Stimulated activated CD8-positive, alpha-beta memory T cell treated with anti-CD3 and anti-CD28 coated beads, Interleukin-15, amount 100 ng/mL, for 1 hour (primary cell): ENCODE measurements around the gene DCLRE1C.
A peak's percentile ranks its signal among the peaks of the same experiment; 100 is the strongest.
"Not testable (repeated sequence)": the region's sequence is repeated elsewhere in the genome, so short reads cannot be mapped to it uniquely, and the experiment has no call there.

Source experiments
- DNase-seq: peaks from one replicate; pipeline ENCODE4 v3.0.0-alpha.2; 2020; ENCODE audit warnings: low read depth

DCLRE1C gene

GRCh38 chr10:14954001-14954770 lies at the start of gene DCLRE1C:
Gene DCLRE1C, minus strand, starts transcription at chr10:14954096. Its CDS starts 86 bp downstream, at chr10:14954010.
- peak; percentile 74 for DNase-seq

- no peak for DNase-seq
Measured at GRCh38 chr10:14995964-14996565, 42.2 kb upstream of the DCLRE1C start.

- DNase-seq, result not testable (repeated sequence)
Measured at GRCh38 chr10:14993500-14994455, 39.9 kb upstream of the DCLRE1C start.

DNA sequence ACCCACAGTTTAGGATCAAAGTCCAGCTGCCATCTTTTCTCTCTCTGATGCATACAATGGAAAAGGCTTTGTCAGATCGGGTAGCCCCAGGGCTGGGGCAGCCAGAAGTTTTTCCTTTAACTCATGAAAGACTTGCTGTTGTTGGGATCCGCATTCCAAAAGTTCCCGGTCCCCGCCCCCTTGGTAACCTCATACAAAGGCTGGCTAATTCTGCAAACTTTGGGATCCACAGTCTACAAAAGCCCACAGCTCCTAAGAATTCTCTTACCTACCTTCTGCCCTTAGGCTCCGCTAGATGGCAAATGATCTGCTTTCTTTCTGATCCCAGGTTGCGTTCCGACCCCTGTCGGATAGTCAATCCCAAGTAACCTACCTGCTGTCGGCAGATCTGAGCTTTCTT lies 38.4 kb upstream of the DCLRE1C start:
- DNase-seq, result not testable (repeated sequence)

DNA sequence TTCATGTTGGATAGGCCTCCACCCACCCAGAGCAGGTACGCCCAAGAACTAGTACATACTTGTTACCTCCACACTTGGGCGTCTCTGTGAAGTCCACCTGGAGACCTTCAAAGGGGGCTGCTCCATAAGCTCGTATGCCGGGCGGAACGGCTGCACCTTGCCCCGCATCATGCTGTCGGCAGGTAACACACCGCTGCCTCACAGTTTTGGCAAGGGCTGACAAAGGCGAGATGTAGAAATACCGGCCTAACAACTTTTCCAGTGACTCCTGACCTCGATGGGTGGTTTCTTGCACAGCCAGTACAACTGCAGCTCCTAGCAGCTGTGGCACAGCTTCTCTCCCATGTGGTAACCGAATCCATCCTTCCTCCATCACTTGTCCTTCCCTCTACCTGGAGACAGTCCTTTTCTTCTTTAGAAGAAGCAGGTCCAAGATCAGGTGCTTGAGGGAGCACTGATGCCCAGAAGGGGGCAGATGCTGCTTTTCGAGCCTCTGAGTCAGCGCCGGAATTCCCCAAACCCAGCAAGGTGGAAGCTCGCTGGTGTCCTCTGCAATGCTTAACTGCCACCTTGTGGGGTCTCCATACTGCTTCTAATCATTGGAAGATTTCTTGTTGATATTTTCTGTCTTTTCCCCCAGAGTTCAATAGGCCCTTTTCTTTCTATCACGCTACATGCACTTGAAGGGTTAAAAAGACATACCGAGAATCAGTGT lies 37.3 kb upstream of the DCLRE1C start:
- not testable (repeated sequence) for DNase-seq

DNA sequence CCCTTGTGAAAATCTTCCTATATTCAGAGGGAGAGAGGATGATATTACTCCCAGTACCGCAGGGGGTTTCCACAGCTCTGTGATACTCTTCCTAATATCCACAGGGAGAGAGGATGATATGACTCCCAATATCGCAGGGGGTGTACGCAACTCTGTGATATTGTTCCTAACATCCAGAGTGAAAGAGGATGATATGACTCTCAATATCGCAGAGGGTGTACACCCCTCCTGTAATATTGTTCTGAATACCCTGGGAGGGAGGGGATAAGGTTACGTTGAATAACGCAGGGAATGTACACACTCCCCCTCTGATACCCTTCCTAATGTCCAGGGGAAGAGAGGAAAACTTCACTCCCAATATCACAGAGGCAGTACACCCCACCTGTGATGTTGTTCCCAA lies 35.7 kb upstream of the DCLRE1C start:
- DNase-seq, result not testable (repeated sequence)

DNA sequence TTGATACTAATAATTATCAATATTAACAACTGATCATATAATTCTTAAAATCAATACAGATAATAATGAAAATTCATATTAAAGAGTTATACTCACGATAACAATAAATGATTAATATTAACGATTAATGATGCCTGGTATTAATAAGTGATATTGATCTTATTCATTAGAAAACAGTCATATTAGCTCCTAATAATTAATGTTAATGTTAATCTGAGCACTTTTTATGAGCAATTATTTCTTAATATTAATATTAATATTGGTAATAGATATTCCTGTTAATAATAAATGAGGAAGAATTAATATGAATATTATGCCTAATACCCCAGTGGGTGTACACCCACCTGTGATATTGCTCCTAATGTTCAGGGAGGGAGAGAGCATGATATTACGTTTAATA lies 28.8 kb upstream of the DCLRE1C start:
- DNase-seq, result no peak

GRCh38 chr10:14975672-14976273 lies 21.9 kb upstream of the DCLRE1C start:
- DNase-seq, result no peak

GRCh38 chr10:14974153-14974998 lies 20.5 kb upstream of the DCLRE1C start:
- not testable (repeated sequence) for DNase-seq

- no peak for DNase-seq
Measured at GRCh38 chr10:14971867-14972448, 18.1 kb upstream of the DCLRE1C start.

GRCh38 chr10:14967897-14968296 lies 14.0 kb upstream of the DCLRE1C start:
- DNase-seq, result no peak

DNA sequence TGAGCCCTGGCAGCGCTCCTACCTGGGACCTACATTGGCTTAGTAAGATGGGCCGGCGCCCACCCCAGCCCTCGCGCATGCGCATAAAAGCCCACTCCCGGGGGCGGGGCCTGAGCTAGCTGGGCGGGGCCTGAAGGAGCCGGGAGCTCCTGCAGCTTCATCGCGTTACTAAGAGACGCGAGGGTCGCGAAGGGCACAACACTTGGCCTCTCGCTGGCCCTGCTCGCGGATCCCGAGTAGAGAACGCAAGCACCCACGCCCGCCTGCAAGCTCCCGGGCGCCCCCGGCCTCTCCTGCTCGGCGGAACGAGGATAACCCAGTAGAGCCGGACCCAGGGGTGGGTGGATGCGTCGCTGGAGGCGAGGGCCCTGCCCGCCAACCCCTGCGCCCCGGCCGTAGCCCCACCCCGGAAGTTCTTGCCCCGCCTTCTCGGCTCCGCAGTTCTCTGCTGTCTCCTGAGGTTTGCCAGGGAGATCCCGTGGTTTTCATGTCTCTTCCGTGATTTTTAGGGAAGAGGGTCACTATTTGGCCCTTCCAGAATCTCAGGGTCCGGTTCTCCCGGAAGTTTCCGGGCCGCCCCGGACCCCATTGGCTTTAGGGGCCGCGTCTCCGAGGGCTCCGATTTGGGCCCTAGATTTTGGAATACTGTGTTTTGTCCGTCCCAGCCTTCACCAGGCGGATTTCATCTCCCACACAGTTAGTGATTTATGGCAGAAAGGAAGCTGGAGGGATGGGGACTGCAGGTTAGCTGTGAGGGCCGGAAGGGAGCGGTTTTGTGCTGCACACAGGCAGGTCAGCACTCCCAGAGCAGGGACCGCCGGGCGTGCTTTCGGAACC lies 5.5 kb upstream of the DCLRE1C start, which contains the start of gene MEIG1:
MEIG1 (plus strand) TSS at position 168 of the 837 bp plus-strand sequence. CDS start 7,081 bp downstream, outside the sequence.
- DNase-seq, result peak; percentile 90

GRCh38 chr10:14958872-14959220 lies 5.0 kb upstream of the DCLRE1C start:
- DNase-seq, result no peak

- DNase-seq, result no peak
Measured at GRCh38 chr10:14954934-14955333, 1.0 kb upstream of the DCLRE1C start.

DNA sequence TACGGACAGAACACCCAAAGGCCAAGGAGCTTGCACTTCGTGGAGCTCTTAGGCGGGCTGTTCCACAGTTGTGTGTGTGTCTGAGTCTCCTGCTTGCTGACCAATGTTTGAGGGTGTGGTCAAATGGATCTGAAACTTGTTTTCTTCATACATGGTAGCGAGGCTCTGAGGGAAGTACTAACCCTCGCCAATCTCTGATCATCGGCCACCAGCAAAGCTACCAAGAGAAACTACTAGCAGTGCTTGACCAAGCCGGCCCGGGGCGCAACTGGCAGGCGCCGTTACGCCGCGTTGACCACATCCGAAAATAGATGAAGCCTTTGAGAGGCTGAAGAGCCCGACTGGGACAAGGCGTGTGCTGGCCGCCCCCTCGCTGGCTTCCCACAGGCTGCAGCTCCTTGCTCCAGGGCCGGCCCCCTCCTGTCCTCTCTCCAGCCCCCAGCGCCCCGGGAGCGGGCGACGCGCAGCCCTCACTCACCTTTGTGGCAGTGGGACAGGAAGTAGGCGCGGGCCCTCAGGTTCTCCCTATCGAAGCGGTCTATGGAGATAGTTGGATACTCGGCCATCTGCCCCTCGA lies 384 bp downstream of the DCLRE1C start:
- no peak for DNase-seq

GRCh38 chr10:14952851-14953423 lies 959 bp downstream of the DCLRE1C start:
- DNase-seq, result no peak

- DNase-seq, result no peak
Measured at GRCh38 chr10:14949291-14949690, 4.6 kb downstream of the DCLRE1C start.

DNA sequence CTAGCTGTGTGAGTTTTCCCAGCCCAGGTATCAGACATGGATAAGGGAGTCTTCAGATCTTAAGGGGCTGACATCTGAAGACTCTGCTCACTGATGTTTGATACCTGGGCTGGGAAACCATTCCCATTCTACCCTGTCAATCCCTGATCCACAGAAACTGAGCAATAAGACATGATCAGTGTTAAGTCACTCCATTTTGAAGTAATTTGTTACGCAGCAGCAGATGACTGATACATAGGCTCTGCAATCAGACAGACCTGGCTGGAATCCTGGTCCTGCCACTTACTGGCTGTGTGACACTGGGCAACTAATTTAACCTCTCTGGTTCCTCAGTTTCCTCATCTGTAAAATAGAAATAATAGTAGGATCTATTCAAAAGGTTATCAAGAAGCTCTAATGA lies 6.6 kb downstream of the DCLRE1C start:
- DNase-seq, result no peak
